ENCODE results near the gene SCN5A. TPM values are rescaled to one million over a fixed set of nuclear protein-coding genes. Genes with fewer than 3 reads are reported as not detected.

The SCN5A gene
- total and polyA plus RNA-seq, 7 donors: under 0.01 to 1.9 (median 0.51) TPM

DNA sequence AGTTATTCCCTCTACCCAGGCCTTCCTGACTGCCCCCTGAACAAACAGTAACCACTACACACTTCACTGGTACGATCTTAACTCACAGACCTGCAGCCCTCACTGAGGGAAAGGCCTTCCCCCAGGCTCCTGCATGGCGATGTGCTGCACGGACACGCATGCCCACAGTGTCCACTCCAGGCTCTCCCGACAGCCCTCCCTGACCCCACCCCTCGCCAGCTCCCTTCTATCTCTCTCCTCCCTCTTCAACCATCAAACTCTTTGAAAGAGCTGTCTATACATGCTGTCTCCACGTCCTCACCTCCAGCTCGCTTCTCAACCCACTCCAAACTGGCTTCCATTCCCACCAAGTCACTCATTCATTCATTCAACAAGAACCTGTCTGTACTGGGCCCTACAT lies 3.9 kb downstream of the SCN5A start:
- H3K9me3 ChIP-seq: no peaks in the 10 kb centered on the region
- no peak overlapping the region for H3K27ac ChIP-seq
- no peak for TF ChIP-seq POLR2A (IDR thresholded peaks at IDR 0.05)
- no peak for TF ChIP-seq POLR2AphosphoS5 (IDR thresholded peaks at IDR 0.05)
- TF ChIP-seq, protein P1, sequence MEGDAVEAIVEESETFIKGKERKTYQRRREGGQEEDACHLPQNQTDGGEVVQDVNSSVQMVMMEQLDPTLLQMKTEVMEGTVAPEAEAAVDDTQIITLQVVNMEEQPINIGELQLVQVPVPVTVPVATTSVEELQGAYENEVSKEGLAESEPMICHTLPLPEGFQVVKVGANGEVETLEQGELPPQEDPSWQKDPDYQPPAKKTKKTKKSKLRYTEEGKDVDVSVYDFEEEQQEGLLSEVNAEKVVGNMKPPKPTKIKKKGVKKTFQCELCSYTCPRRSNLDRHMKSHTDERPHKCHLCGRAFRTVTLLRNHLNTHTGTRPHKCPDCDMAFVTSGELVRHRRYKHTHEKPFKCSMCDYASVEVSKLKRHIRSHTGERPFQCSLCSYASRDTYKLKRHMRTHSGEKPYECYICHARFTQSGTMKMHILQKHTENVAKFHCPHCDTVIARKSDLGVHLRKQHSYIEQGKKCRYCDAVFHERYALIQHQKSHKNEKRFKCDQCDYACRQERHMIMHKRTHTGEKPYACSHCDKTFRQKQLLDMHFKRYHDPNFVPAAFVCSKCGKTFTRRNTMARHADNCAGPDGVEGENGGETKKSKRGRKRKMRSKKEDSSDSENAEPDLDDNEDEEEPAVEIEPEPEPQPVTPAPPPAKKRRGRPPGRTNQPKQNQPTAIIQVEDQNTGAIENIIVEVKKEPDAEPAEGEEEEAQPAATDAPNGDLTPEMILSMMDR (IDR thresholded peaks at IDR 0.05): no peak
- no peak for TF ChIP-seq EP300 (IDR thresholded peaks at IDR 0.05)
- intact Hi-C loops (cut with DNase I): no loop called here
- H3K36me3 ChIP-seq: no peaks in the 10 kb centered on the region
- peak; percentile 41 for DNase-seq
- H3K4me1 ChIP-seq: peaks cover 0 to 15% (median 14%) of the 10 kb centered on the region in 4 donors
- 80 to 85% methylated on average over 8 of the region's 8 CpGs for WGBS, 2 donors
- H3K4me3 ChIP-seq: no peak overlapping the region
- H3K27me3 ChIP-seq: peaks cover 6 to 21% (median 20%) of the 10 kb centered on the region in 3 donors

DNA sequence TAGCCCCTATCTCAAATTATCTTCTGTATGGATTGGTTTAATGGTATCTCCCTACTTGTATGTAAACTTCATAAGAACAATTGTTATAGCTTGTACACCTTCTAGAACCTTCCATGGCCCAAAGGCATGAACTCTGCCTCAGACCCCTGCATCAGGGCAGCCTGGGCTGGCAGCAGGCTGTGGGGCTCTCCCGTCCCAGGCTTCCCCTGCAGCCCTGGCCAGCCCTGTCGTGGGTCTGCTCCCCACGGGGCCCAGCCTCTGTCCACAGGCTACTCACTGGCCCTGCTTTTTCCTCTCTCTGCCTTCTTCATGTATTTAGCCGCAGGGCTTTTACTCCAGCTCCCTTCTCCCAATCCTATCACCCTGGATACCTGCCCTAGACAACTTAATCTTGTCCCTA lies 4.4 kb downstream of the SCN5A start:
- DNase-seq: peak; percentile 24
- Histone ChIP-seq H3K27ac (no peak overlapping the region), H3K27me3 (peaks cover 6 to 21% (median 20%) of the 10 kb centered on the region in 3 donors), H3K4me3 (no peak overlapping the region), H3K9me3 (no peaks in the 10 kb centered on the region), H3K4me1 (peaks cover 0 to 15% (median 13%) of the 10 kb centered on the region in 4 donors), H3K36me3 (no peaks in the 10 kb centered on the region)
- WGBS, 2 donors: 83 to 87% methylated on average over 4 of the region's 4 CpGs
- intact Hi-C loops (cut with DNase I): no loop called here
- no peak for TF ChIP-seq EP300 (IDR thresholded peaks at IDR 0.05)

DNA sequence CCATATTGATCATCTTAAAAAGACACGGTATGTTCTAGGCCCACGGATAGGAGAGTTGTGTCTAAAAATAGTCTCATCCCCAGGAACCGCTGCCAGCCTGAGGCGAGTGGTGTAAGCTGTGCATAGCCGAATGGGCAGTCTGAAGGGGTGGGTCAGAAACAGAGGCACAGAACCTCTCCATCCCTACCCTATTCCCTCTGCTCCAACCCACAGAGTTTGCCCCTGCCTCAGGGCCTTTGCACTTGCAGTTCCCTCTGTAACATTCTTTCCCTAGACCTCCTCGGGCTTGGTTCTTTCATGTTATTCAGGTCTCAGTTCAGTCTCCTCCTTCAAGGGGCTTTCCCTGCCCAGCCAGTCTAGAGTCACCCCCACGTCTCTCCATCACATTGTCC lies 4.8 kb downstream of the SCN5A start:
- 86 to 90% methylated on average over 7 of the region's 7 CpGs for WGBS, 2 donors
- TF ChIP-seq POLR2A (IDR thresholded peaks at IDR 0.05) (no peak), EP300 (IDR thresholded peaks at IDR 0.05) (no peak), POLR2AphosphoS5 (IDR thresholded peaks at IDR 0.05) (no peak)
- TF ChIP-seq, protein P1 (IDR thresholded peaks at IDR 0.05): no peak
- Histone ChIP-seq H3K4me1 (peaks cover 0 to 13% (median 9%) of the 10 kb centered on the region in 4 donors), H3K27me3 (peaks cover 6 to 21% (median 20%) of the 10 kb centered on the region in 3 donors), H3K9me3 (no peaks in the 10 kb centered on the region), H3K27ac (no peak overlapping the region), H3K36me3 (no peaks in the 10 kb centered on the region), H3K4me3 (no peak overlapping the region)
- DNase-seq: peak; percentile 28
- intact Hi-C loops (cut with DNase I): no loop called here

DNA sequence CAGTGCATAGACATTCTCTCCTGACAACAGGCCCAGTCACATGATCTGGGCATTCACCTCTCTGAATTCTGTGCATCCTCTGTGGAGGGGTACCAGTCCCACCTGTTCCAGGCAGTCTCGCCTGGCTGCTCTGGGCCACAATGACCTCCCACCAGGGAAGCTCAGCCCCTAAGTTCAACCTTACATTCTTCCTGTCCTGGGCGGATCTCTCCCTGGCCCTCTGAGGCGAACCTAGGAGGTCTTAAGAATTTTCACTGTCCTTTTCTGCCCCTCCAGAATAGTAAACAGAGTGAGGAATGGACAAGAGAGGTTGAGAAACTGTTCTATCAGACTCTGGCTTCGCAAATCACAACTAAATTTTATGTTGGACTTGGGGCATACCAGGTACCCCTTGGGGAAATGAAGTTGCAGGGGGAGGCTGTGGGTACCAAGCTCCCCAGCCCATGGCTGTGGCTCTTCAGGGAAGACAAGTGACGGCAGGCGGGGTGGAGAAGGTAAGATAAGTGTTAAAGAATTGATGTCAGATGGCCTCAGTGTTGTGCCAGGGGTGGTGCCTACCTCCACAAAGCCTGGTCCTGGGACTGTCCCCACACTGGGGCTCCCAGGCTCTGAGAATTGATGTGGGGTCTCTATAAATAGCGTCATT lies 5.3 kb downstream of the SCN5A start:
- no peaks in the 10 kb centered on the region for H3K36me3 ChIP-seq
- TF ChIP-seq, protein P1 (IDR thresholded peaks at IDR 0.05): no peak
- no peak for TF ChIP-seq POLR2AphosphoS5 (IDR thresholded peaks at IDR 0.05)
- H3K9me3 ChIP-seq: no peaks in the 10 kb centered on the region
- WGBS, 2 donors: 86 to 90% methylated on average over 7 of the region's 7 CpGs
- intact Hi-C loops (cut with DNase I): no loop called here
- peaks cover 6 to 19% (median 19%) of the 10 kb centered on the region in 3 donors for H3K27me3 ChIP-seq
- peak; percentile 25 for DNase-seq
- no peak overlapping the region for H3K4me3 ChIP-seq
- H3K4me1 ChIP-seq: peaks cover 0 to 8% (median 7%) of the 10 kb centered on the region in 4 donors
- no peak overlapping the region for H3K27ac ChIP-seq

DNA sequence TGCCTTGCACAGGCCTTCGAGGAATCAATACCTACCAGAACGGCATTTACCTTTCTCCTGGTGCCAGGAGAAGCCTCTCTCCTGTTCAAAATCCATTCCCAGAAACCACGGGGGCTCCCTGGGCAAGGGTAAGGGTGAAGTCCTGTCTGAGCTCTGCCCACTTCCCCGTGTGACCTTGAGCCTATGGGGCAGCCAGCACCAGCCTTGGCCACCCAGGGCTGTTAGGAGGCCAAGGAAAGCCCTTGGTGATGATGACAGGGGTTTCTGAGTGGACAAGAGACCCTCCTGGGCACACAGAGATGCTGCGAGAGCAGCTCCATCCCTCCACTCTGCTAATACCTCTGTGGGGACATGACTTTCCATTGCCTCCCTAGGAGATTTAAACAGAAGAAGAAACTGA lies 5.9 kb downstream of the SCN5A start:
- 77 to 85% methylated on average over 5 of the region's 5 CpGs for WGBS, 2 donors
- peaks cover 0 to 3% (median 1%) of the 10 kb centered on the region in 4 donors for H3K4me1 ChIP-seq
- H3K36me3 ChIP-seq: no peaks in the 10 kb centered on the region
- peaks cover 2 to 14% (median 13%) of the 10 kb centered on the region in 3 donors for H3K27me3 ChIP-seq
- no peak overlapping the region for H3K4me3 ChIP-seq
- H3K9me3 ChIP-seq: no peaks in the 10 kb centered on the region
- DNase-seq: peak; percentile 44
- H3K27ac ChIP-seq: no peak overlapping the region
- intact Hi-C loops (cut with DNase I): no loop called here
- no peak for TF ChIP-seq EP300 (IDR thresholded peaks at IDR 0.05)
- TF ChIP-seq POLR2AphosphoS5 (IDR thresholded peaks at IDR 0.05): no peak

DNA sequence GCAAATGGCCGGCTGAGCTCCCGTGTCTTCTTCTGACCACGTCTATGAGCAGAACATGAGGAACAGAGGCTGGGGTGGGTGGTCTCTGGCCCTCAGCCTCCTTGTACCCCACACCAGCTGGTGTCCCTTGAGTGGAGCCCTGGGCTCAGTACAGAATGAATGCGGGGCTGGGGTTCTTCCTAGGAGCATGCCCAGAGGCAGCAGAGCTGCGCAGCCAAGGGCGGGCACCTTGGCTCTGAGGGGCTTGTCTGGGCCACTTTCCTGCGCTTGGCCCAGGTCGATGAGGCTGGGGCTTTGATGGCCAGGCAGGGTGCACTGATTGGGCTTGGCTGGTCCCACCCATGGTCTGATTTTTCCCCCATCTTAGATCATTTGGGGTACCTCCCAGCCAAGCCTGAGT lies 6.4 kb downstream of the SCN5A start:
- Histone ChIP-seq H3K4me1 (no peaks in the 10 kb centered on the region), H3K4me3 (no peak overlapping the region), H3K9me3 (no peaks in the 10 kb centered on the region), H3K27ac (no peak overlapping the region), H3K27me3 (peaks cover 0 to 9% (median 8%) of the 10 kb centered on the region in 3 donors), H3K36me3 (no peaks in the 10 kb centered on the region)
- TF ChIP-seq POLR2AphosphoS5 (IDR thresholded peaks at IDR 0.05) (no peak), EP300 (IDR thresholded peaks at IDR 0.05) (no peak), POLR2A (IDR thresholded peaks at IDR 0.05) (no peak)
- TF ChIP-seq, protein P1 (IDR thresholded peaks at IDR 0.05): no peak
- WGBS, 2 donors: 92 to 94% methylated on average over 8 of the region's 8 CpGs
- peak; percentile 40 for DNase-seq
- intact Hi-C loops (cut with DNase I): no loop called here
